Liver (tissue), 3 donors: Measurements from ENCODE around the gene KCNA2.

Source experiments
- ATF3 ChIP-seq: IDR thresholded peaks from 2 replicates; pipeline ENCODE4 v1.6.1; 2016; ENCODE audit warnings: antibody characterized with exemption
- CTCF ChIP-seq: fragments of 150-350 bp; IDR thresholded peaks from 2 replicates; pipeline ENCODE4 v1.5.1; 2017; ENCODE audit warnings: improper control_type of control experiment, low read depth, low read length; ENCODE audit not compliant: missing input control
- EGR1 ChIP-seq, 2 donors: IDR thresholded peaks; 2 replicates each; pipeline ENCODE4 v1.6.1; 2016 to 2018; ENCODE audit warnings: antibody characterized with exemption in 2 of 2, low read depth in 2 of 2
- GABPA ChIP-seq, 2 donors: IDR thresholded peaks in 1 of 2; conservative IDR thresholded peaks in 1 of 2; 2 replicates each; pipeline ENCODE4 v1.6.1; 2016; ENCODE audit warnings: antibody characterized with exemption in 2 of 2, mild to moderate bottlenecking in 1 of 2, moderate library complexity in 1 of 2
- HNF4A ChIP-seq, 2 donors: conservative IDR thresholded peaks; 2 replicates each; pipeline ENCODE4 v1.6.1; 2016; ENCODE audit warnings: antibody characterized with exemption in 2 of 2, mild to moderate bottlenecking in 2 of 2
- HNF4G ChIP-seq: IDR thresholded peaks from 2 replicates; pipeline ENCODE4 v1.6.1; 2016; ENCODE audit warnings: antibody characterized with exemption
- JUND ChIP-seq, 2 donors: IDR thresholded peaks; 2 replicates each; pipeline ENCODE4 v1.6.1; 2016; ENCODE audit warnings: antibody characterized with exemption in 2 of 2
- MAX ChIP-seq: IDR thresholded peaks from 2 replicates; pipeline ENCODE4 v1.6.1; 2016; ENCODE audit warnings: antibody characterized with exemption
- RAD21 ChIP-seq, 2 donors: IDR thresholded peaks; 2 replicates each; pipeline ENCODE4 v1.6.1; 2016; ENCODE audit warnings: antibody characterized with exemption in 2 of 2, mild to moderate bottlenecking in 2 of 2
- SP1 ChIP-seq: IDR thresholded peaks from 2 replicates; pipeline ENCODE4 v1.6.1; 2018; ENCODE audit warnings: antibody characterized with exemption, mild to moderate bottlenecking
- TAF1 ChIP-seq: conservative IDR thresholded peaks from 2 replicates; pipeline ENCODE4 v1.6.1; 2016; ENCODE audit warnings: antibody characterized with exemption, mild to moderate bottlenecking
- YY1 ChIP-seq: IDR thresholded peaks from 2 replicates; pipeline ENCODE4 v1.6.1; 2016; ENCODE audit warnings: antibody characterized with exemption, mild to moderate bottlenecking
- ZBTB33 ChIP-seq: IDR thresholded peaks from 2 replicates; pipeline ENCODE4 v1.6.1; 2016; ENCODE audit warnings: antibody characterized with exemption
- donor health status: healthy.
- donor health status: healthy.

- TF ChIP-seq CTCF (no peak), JUND (IDR thresholded peaks at IDR 0.05) (no peak), SP1 (no peak), TAF1 (no peak), HNF4A (conservative IDR thresholded peaks at IDR 0.05) (no peak), ZBTB33 (no peak), ATF3 (no peak), EGR1 (IDR thresholded peaks at IDR 0.05; ENCODE audit: low read depth in 2 of 2) (no peak), MAX (no peak), RAD21 (IDR thresholded peaks at IDR 0.05) (no peak), YY1 (no peak), HNF4G (no peak), GABPA (IDR thresholded peaks at IDR 0.05 in 1 of 2, conservative IDR thresholded peaks at IDR 0.05 in 1 of 2) (no peak)
Observed at GRCh38 chr1:110561596-110561995, 44.6 kb downstream of the KCNA2 start.
